K562 (cell line): ENCODE data around the gene AOC3. TPM values are rescaled to one million over a fixed set of nuclear protein-coding genes. Genes with fewer than 3 reads are reported as not detected.

ENCODE experiments used
- BRCA1 ChIP-seq, 2 experiments: fragments of 450-650 bp in 1 of 2; sonication (generic) in 1 of 2; formaldehyde crosslinking in 1 of 2; IDR thresholded peaks; 2 replicates each; pipeline versions ENCODE4 v1.5.0 to v1.6.1; 2017 to 2020; ENCODE audit warnings: mild to moderate bottlenecking in 1 of 2, missing genetic modification reagents in 1 of 2
- TARDBP ChIP-seq: fragments of 450-650 bp; IDR thresholded peaks from 2 replicates; pipeline ENCODE4 v1.6.1; 2016
- THAP12 ChIP-seq: fragments of 250-450 bp; sonication (Bioruptor Pico); IDR thresholded peaks from 2 replicates; pipeline ENCODE4 v1.9.0; 2021; ENCODE audit warnings: mild to moderate bottlenecking, inconsistent platforms
- ZNF133 ChIP-seq: fragments of 250-450 bp; sonication (Bioruptor Pico); IDR thresholded peaks from 2 replicates; pipeline ENCODE4 v1.4.0; 2020; ENCODE audit warnings: mild to moderate bottlenecking
- polyA plus RNA-seq, 8 experiments: library from polyadenylated mRNA; depleted of rRNA in 4 of 8; stranded (reverse) in 5 of 8; unstranded in 3 of 8; fragments of >200 nt; fragmentation: Nextera tagmentation in 2 of 8; fragmentation: Illumina TruSeq in 1 of 8; extraction: Ambion mirVana in 2 of 8; extraction: Trizol in 1 of 8; gene quantifications; 2 replicates each; pipeline versions ENCODE4 v1.2.1 to v1.2.3, GENCODE V29; 2011 to 2014; ENCODE audit warnings: inconsistent platforms in 1 of 8, missing spikeins in 1 of 8
- total RNA-seq, 7 experiments: library from RNA; depleted of rRNA in 6 of 7; stranded (reverse); fragments of >200 nt in 6 of 7; fragmentation: Illumina TruSeq in 2 of 7; extraction: Trizol in 2 of 7; gene quantifications; 2 replicates each; pipeline versions ENCODE4 v1.2.1 to v1.2.3, GENCODE V29; 2011 to 2021; ENCODE audit warnings: low replicate concordance in 1 of 7
- TF ChIP-seq, protein P1 (sequence below): fragments of 200-800 bp; sonication (Bioruptor generic); IDR thresholded peaks from 2 replicates; pipeline ENCODE4 v1.6.1; 2016; ENCODE audit warnings: missing genetic modification characterization, missing compliant biosample characterization

The AOC3 gene
- total and polyA plus RNA-seq, 9 of the 15 experiments (the other 6 are each of a cell fraction or from before 2014, with no cell fraction given), result 0.09 to 0.42 (median 0.22) TPM; not detected in 3

- TF ChIP-seq, protein P1, sequence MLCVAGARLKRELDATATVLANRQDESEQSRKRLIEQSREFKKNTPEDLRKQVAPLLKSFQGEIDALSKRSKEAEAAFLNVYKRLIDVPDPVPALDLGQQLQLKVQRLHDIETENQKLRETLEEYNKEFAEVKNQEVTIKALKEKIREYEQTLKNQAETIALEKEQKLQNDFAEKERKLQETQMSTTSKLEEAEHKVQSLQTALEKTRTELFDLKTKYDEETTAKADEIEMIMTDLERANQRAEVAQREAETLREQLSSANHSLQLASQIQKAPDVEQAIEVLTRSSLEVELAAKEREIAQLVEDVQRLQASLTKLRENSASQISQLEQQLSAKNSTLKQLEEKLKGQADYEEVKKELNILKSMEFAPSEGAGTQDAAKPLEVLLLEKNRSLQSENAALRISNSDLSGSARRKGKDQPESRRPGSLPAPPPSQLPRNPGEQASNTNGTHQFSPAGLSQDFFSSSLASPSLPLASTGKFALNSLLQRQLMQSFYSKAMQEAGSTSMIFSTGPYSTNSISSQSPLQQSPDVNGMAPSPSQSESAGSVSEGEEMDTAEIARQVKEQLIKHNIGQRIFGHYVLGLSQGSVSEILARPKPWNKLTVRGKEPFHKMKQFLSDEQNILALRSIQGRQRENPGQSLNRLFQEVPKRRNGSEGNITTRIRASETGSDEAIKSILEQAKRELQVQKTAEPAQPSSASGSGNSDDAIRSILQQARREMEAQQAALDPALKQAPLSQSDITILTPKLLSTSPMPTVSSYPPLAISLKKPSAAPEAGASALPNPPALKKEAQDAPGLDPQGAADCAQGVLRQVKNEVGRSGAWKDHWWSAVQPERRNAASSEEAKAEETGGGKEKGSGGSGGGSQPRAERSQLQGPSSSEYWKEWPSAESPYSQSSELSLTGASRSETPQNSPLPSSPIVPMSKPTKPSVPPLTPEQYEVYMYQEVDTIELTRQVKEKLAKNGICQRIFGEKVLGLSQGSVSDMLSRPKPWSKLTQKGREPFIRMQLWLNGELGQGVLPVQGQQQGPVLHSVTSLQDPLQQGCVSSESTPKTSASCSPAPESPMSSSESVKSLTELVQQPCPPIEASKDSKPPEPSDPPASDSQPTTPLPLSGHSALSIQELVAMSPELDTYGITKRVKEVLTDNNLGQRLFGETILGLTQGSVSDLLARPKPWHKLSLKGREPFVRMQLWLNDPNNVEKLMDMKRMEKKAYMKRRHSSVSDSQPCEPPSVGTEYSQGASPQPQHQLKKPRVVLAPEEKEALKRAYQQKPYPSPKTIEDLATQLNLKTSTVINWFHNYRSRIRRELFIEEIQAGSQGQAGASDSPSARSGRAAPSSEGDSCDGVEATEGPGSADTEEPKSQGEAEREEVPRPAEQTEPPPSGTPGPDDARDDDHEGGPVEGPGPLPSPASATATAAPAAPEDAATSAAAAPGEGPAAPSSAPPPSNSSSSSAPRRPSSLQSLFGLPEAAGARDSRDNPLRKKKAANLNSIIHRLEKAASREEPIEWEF, result no peak
- TF ChIP-seq BRCA1 (IDR thresholded peaks at IDR 0.05), result no peak
- no peak for TF ChIP-seq BRCA1 (CRISPR knock-in tag; IDR thresholded peaks at IDR 0.05)
- TF ChIP-seq ZNF133, result no peak
- no peak for TF ChIP-seq THAP12 (CRISPR knock-in tag)
- no peak for TF ChIP-seq TARDBP
Observed at GRCh38 chr17:42804918-42805367, 46.1 kb upstream of the AOC3 start (continued).
